ENCODE data around the gene CAPNS1. TPM values are rescaled to one million over a fixed set of nuclear protein-coding genes. Genes with fewer than 3 reads are reported as not detected.

The CAPNS1 gene
- total and polyA plus RNA-seq, 2 of the 13 experiments (the other 11 are each of a cell fraction or from before 2014, with no cell fraction given): 322 to 526 TPM

DNA sequence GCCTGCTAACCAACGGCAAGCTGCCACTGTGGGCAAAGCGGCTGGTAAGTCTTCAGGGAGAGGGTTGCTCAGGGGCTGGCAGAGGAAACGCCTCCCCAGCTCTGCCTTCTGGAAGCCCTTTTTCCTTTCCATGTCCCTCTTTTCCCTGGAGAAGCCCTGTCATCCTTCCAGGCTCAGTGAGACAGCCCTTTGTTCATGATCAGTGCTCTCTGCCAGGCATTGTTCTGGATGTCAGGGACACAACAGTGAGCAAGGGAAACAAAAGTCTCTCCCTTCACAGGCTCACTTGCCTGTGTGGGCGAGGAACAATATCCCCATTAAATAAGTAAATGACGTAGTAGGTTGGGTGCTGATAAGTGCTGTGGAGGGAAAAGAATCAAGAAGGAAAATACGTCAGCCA lies 42.8 kb upstream of the CAPNS1 start:
- no peak overlapping the region for H3K9ac ChIP-seq (ENCODE audit: insufficient read depth, low read depth, low read length)
- CTCF ChIA-PET (ENCODE audit: low intra/inter-chr PET ratio, low total read pairs): no interaction called here
- no peak overlapping the region for H2AFZ ChIP-seq (ENCODE audit: low read length)
- no peaks in the 10 kb centered on the region for H3K79me2 ChIP-seq (ENCODE audit: insufficient read depth, low read length)
- no TSS peak for BruUV-seq (replicated peaks)
- FAIRE-seq (no peak), ATAC-seq (no peak), DNase-seq (ENCODE audit: low spot score) (no peak)
- POLR2A ChIA-PET: no interaction called here
- 98% methylated on average over 6 of the region's 6 CpGs for WGBS (ENCODE audit: low lambda C conversion rate)
- in situ Hi-C loops (cut with HindIII; ENCODE audit: extremely low pct_ligation_motif_present, low pct_unique_long_range_greater_than_20kb): no loop called here
- H3K9me3 ChIP-seq (ENCODE audit: low read length): no peaks in the 10 kb centered on the region
- H3K27ac ChIP-seq (ENCODE audit: extremely low read length, insufficient read depth, low read length): no peak overlapping the region
- H4K20me1 ChIP-seq (ENCODE audit: insufficient read depth, low read length): no peaks in the 10 kb centered on the region
- H3K4me1 ChIP-seq (ENCODE audit: insufficient read depth, low read length): no peaks in the 10 kb centered on the region
- no peak overlapping the region for H3K4me2 ChIP-seq (ENCODE audit: low read depth, low read length)
- H3K27me3 ChIP-seq (ENCODE audit: control insufficient read depth in 1 of 2, insufficient read depth in 2 of 2, low read length in 2 of 2): no peaks in the 10 kb centered on the region
- no peak overlapping the region for H3K4me3 ChIP-seq (replicated peaks in 1 of 3; ENCODE audit: insufficient read depth in 1 of 3, low read depth in 2 of 3, low read length in 3 of 3)
- H3K36me3 ChIP-seq (replicated peaks in 1 of 2; ENCODE audit: control insufficient read depth in 1 of 2, insufficient read depth in 2 of 2, low read length in 2 of 2): peaks cover 19 to 51% of the 10 kb centered on the region in 2 experiments; a peak in 4 of 5 replicates
- intact Hi-C loops (cut with micrococcal nuclease; ENCODE audit: unreplicated experiment): no loop called here
- TF ChIP-seq, protein P1, sequence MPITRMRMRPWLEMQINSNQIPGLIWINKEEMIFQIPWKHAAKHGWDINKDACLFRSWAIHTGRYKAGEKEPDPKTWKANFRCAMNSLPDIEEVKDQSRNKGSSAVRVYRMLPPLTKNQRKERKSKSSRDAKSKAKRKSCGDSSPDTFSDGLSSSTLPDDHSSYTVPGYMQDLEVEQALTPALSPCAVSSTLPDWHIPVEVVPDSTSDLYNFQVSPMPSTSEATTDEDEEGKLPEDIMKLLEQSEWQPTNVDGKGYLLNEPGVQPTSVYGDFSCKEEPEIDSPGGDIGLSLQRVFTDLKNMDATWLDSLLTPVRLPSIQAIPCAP (CRISPR knock-in tag; IDR thresholded peaks at IDR 0.05; ENCODE audit: low read depth): no peak
- TF ChIP-seq FOSL2 (CRISPR knock-in tag; IDR thresholded peaks at IDR 0.05): no peak
- TF ChIP-seq NFKBIZ (CRISPR knock-in tag; IDR thresholded peaks at IDR 0.05): no peak
- TF ChIP-seq U2AF2 (IDR thresholded peaks at IDR 0.05; ENCODE audit: low read depth, low read length): no peak
- TF ChIP-seq, protein P2, sequence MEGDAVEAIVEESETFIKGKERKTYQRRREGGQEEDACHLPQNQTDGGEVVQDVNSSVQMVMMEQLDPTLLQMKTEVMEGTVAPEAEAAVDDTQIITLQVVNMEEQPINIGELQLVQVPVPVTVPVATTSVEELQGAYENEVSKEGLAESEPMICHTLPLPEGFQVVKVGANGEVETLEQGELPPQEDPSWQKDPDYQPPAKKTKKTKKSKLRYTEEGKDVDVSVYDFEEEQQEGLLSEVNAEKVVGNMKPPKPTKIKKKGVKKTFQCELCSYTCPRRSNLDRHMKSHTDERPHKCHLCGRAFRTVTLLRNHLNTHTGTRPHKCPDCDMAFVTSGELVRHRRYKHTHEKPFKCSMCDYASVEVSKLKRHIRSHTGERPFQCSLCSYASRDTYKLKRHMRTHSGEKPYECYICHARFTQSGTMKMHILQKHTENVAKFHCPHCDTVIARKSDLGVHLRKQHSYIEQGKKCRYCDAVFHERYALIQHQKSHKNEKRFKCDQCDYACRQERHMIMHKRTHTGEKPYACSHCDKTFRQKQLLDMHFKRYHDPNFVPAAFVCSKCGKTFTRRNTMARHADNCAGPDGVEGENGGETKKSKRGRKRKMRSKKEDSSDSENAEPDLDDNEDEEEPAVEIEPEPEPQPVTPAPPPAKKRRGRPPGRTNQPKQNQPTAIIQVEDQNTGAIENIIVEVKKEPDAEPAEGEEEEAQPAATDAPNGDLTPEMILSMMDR (CRISPR knock-in tag; IDR thresholded peaks at IDR 0.05): no peak
- TF ChIP-seq, protein P3, sequence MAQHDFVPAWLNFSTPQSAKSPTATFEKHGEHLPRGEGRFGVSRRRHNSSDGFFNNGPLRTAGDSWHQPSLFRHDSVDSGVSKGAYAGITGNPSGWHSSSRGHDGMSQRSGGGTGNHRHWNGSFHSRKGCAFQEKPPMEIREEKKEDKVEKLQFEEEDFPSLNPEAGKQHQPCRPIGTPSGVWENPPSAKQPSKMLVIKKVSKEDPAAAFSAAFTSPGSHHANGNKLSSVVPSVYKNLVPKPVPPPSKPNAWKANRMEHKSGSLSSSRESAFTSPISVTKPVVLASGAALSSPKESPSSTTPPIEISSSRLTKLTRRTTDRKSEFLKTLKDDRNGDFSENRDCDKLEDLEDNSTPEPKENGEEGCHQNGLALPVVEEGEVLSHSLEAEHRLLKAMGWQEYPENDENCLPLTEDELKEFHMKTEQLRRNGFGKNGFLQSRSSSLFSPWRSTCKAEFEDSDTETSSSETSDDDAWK (CRISPR knock-in tag; IDR thresholded peaks at IDR 0.05): no peak
- TF ChIP-seq, protein P4, sequence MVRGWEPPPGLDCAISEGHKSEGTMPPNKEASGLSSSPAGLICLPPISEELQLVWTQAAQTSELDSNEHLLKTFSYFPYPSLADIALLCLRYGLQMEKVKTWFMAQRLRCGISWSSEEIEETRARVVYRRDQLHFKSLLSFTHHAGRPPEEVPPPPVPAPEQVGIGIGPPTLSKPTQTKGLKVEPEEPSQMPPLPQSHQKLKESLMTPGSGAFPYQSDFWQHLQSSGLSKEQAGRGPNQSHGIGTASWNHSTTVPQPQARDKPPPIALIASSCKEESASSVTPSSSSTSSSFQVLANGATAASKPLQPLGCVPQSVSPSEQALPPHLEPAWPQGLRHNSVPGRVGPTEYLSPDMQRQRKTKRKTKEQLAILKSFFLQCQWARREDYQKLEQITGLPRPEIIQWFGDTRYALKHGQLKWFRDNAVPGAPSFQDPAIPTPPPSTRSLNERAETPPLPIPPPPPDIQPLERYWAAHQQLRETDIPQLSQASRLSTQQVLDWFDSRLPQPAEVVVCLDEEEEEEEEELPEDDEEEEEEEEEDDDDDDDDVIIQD (CRISPR knock-in tag; IDR thresholded peaks at IDR 0.05; ENCODE audit: low read depth): no peak
- TF ChIP-seq TCF12 (IDR thresholded peaks at IDR 0.05): no peak
- TF ChIP-seq TCF12 (CRISPR knock-in tag; IDR thresholded peaks at IDR 0.05): no peak
- TF ChIP-seq, protein P5, sequence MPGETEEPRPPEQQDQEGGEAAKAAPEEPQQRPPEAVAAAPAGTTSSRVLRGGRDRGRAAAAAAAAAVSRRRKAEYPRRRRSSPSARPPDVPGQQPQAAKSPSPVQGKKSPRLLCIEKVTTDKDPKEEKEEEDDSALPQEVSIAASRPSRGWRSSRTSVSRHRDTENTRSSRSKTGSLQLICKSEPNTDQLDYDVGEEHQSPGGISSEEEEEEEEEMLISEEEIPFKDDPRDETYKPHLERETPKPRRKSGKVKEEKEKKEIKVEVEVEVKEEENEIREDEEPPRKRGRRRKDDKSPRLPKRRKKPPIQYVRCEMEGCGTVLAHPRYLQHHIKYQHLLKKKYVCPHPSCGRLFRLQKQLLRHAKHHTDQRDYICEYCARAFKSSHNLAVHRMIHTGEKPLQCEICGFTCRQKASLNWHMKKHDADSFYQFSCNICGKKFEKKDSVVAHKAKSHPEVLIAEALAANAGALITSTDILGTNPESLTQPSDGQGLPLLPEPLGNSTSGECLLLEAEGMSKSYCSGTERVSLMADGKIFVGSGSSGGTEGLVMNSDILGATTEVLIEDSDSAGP (CRISPR knock-in tag; IDR thresholded peaks at IDR 0.05; ENCODE audit: borderline replicate concordance): no peak
- no peak for TF ChIP-seq ZNF780A (CRISPR knock-in tag; IDR thresholded peaks at IDR 0.05)
- TF ChIP-seq, protein P6, sequence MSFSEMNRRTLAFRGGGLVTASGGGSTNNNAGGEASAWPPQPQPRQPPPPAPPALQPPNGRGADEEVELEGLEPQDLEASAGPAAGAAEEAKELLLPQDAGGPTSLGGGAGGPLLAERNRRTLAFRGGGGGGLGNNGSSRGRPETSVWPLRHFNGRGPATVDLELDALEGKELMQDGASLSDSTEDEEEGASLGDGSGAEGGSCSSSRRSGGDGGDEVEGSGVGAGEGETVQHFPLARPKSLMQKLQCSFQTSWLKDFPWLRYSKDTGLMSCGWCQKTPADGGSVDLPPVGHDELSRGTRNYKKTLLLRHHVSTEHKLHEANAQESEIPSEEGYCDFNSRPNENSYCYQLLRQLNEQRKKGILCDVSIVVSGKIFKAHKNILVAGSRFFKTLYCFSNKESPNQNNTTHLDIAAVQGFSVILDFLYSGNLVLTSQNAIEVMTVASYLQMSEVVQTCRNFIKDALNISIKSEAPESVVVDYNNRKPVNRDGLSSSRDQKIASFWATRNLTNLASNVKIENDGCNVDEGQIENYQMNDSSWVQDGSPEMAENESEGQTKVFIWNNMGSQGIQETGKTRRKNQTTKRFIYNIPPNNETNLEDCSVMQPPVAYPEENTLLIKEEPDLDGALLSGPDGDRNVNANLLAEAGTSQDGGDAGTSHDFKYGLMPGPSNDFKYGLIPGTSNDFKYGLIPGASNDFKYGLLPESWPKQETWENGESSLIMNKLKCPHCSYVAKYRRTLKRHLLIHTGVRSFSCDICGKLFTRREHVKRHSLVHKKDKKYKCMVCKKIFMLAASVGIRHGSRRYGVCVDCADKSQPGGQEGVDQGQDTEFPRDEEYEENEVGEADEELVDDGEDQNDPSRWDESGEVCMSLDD (CRISPR knock-in tag; IDR thresholded peaks at IDR 0.05; ENCODE audit: borderline replicate concordance): no peak
- no peak for TF ChIP-seq HNRNPL (IDR thresholded peaks at IDR 0.05; ENCODE audit: low read depth, low read length)
- TF ChIP-seq ARHGAP35 (CRISPR knock-in tag; IDR thresholded peaks at IDR 0.05; ENCODE audit: borderline replicate concordance): no peak

All from HepG2 (cell line).